GM23338 (cell line): ENCODE data around the gene SMG9. TPM values are rescaled to one million over a fixed set of nuclear protein-coding genes. Genes with fewer than 3 reads are reported as not detected.
A peak's percentile ranks its signal among the peaks of the same experiment; 100 is the strongest.

Source experiments
- ATAC-seq: fragments of 200-7000 bp; cut with Tn5 transposase; 3 replicates; pipeline ENCODE4 v1.9.1; 2020
- DNase-seq: peaks from one replicate; pipeline ENCODE4 v3.0.0-alpha.2; 2015; ENCODE audit warnings: low spot score
- H2AFZ ChIP-seq: fragments of 200-600 bp; sonication (generic); 2 replicates; pipeline ENCODE4 v1.8.0; 2016; ENCODE audit warnings: antibody characterized with exemption, mild to moderate bottlenecking, moderate library complexity
- H3F3A ChIP-seq: fragments of 200-600 bp; sonication (generic); replicated peaks from 2 replicates; pipeline ENCODE4 v1.8.0; 2017; ENCODE audit warnings: antibody characterized with exemption, mixed run types, low read depth
- H3K27ac ChIP-seq: fragments of 200-600 bp; sonication (generic); 2 replicates; pipeline ENCODE4 v1.6.1; 2016; ENCODE audit warnings: low read depth
- H3K27me3 ChIP-seq: fragments of 200-600 bp; sonication (generic); 2 replicates; pipeline ENCODE4 v1.8.0; 2016; ENCODE audit warnings: mild to moderate bottlenecking, mixed run types, moderate library complexity; ENCODE audit not compliant: insufficient read depth
- H3K36me3 ChIP-seq: fragments of 200-600 bp; sonication (generic); 2 replicates; pipeline ENCODE4 v1.8.0; 2016; ENCODE audit warnings: mild to moderate bottlenecking; ENCODE audit not compliant: insufficient read depth
- H3K4me1 ChIP-seq: fragments of 200-600 bp; sonication (generic); 2 replicates; pipeline ENCODE4 v1.8.0; 2016; ENCODE audit warnings: mild to moderate bottlenecking, moderate library complexity; ENCODE audit not compliant: insufficient read depth
- H3K4me2 ChIP-seq: fragments of 200-600 bp; sonication (generic); 2 replicates; pipeline ENCODE4 v1.7.1; 2017; ENCODE audit warnings: mixed run types
- H3K4me3 ChIP-seq: fragments of 200-600 bp; sonication (generic); 2 replicates; pipeline ENCODE4 v1.6.1; 2016; ENCODE audit warnings: mixed run types
- H3K79me2 ChIP-seq: fragments of 200-600 bp; sonication (generic); replicated peaks from 2 replicates; pipeline ENCODE4 v1.8.0; 2017; ENCODE audit warnings: mild to moderate bottlenecking; ENCODE audit not compliant: insufficient read depth
- H3K9me2 ChIP-seq: fragments of 200-600 bp; sonication (generic); 2 replicates; pipeline ENCODE4 v1.8.0; 2017; ENCODE audit not compliant: insufficient read depth
- H4K20me1 ChIP-seq: fragments of 200-600 bp; sonication (generic); replicated peaks from 2 replicates; pipeline ENCODE4 v1.8.0; 2017; ENCODE audit warnings: mild to moderate bottlenecking; ENCODE audit not compliant: insufficient read depth
- H3K27ac Mint-ChIP-seq: 2 replicates; pipeline ENCODE4 v1.8.0; 2020; ENCODE audit warnings: inconsistent platforms, mild to moderate bottlenecking, moderate library complexity, mixed read lengths
- H3K27me3 Mint-ChIP-seq: 3 replicates; pipeline ENCODE4 v1.8.0; 2022; ENCODE audit warnings: low read depth, mild to moderate bottlenecking, moderate library complexity, mixed read lengths, inconsistent platforms; ENCODE audit not compliant: insufficient read depth, poor library complexity
- H3K36me3 Mint-ChIP-seq: 3 replicates; pipeline ENCODE4 v1.8.0; 2021; ENCODE audit warnings: low read depth, mild to moderate bottlenecking, inconsistent platforms, moderate library complexity, mixed read lengths
- H3K4me1 Mint-ChIP-seq: 3 replicates; pipeline ENCODE4 v1.8.0; 2020; ENCODE audit warnings: mild to moderate bottlenecking, inconsistent platforms, mixed read lengths
- H3K4me3 Mint-ChIP-seq: 3 replicates; pipeline ENCODE4 v1.8.0; 2021; ENCODE audit warnings: moderate library complexity, mild to moderate bottlenecking, inconsistent platforms, mixed read lengths
- H3K9me3 Mint-ChIP-seq: 3 replicates; pipeline ENCODE4 v1.8.0; 2020; ENCODE audit warnings: moderate library complexity, mild to moderate bottlenecking, inconsistent platforms, mixed read lengths
- CREB1 ChIP-seq: fragments of 250-450 bp; sonication (Bioruptor Pico); IDR thresholded peaks from 2 replicates; pipeline ENCODE4 v1.5.0; 2020; ENCODE audit warnings: low read depth, mild to moderate bottlenecking, moderate library complexity
- CTCF ChIP-seq, 2 experiments: fragments of 200-600 bp in 1 of 2; sonication (generic) in 1 of 2; conservative IDR thresholded peaks; 2 replicates each; pipeline versions ENCODE4 v1.5.1 to v1.6.1; 2016 to 2017; ENCODE audit warnings: antibody characterized with exemption in 2 of 2, low read depth in 2 of 2, mild to moderate bottlenecking in 2 of 2, moderate library complexity in 1 of 2
- ETS1 ChIP-seq: IDR thresholded peaks from 2 replicates; pipeline ENCODE4 v1.6.1; 2016; ENCODE audit warnings: antibody characterized with exemption
- POLR2AphosphoS5 ChIP-seq: IDR thresholded peaks from 2 replicates; pipeline ENCODE4 v1.6.1; 2016; ENCODE audit warnings: antibody characterized with exemption, low read depth
- ZNF331 ChIP-seq: fragments of 250-450 bp; sonication (Bioruptor Pico); IDR thresholded peaks from 2 replicates; pipeline ENCODE4 v1.5.0; 2020; ENCODE audit warnings: low read depth, mild to moderate bottlenecking, moderate library complexity
- ZNF462 ChIP-seq: fragments of 250-450 bp; sonication (Bioruptor Pico); IDR thresholded peaks from 2 replicates; pipeline ENCODE4 v1.5.0; 2020; ENCODE audit warnings: mild to moderate bottlenecking, moderate library complexity
- polyA plus RNA-seq: library from polyadenylated mRNA; unstranded; fragments of >200 nt; fragmentation: Nextera tagmentation; extraction: Ambion mirVana; gene quantifications from 2 replicates; pipeline ENCODE4 v1.2.1, GENCODE V29; 2016
- total RNA-seq: library from RNA; depleted of rRNA; stranded (reverse); fragments of >200 nt; shearing (Covaris generic); gene quantifications from 2 replicates; pipeline ENCODE4 v1.2.3, GENCODE V29; 2014

The SMG9 gene
- total and polyA plus RNA-seq, 2 experiments from 2014 or later: 13.2 to 14.0 TPM

GRCh38 chr19:43789029-43789428 is 34.3 kb upstream of the SMG9 start (continued):
- TF ChIP-seq ETS1 (no peak), POLR2AphosphoS5 (no peak)

GRCh38 chr19:43786665-43787064 is 31.9 kb upstream of the SMG9 start:
- H3K27me3 Mint-ChIP-seq: peaks cover 8% of the 10 kb centered on the region

GRCh38 chr19:43784981-43785808 is 30.4 kb upstream of the SMG9 start:
- Histone ChIP-seq H3K4me1 (no peaks in the 10 kb centered on the region), H3K27me3 (0 out of 2 replicates have a peak, but pooled peaks cover 3% of the 10 kb centered on the region), H3F3A (no peaks in the 10 kb centered on the region), H3K9me2 (no peaks in the 10 kb centered on the region), H3K4me2 (no peak overlapping the region), H3K4me3 (no peak overlapping the region), H3K36me3 (no peaks in the 10 kb centered on the region), H3K79me2 (no peaks in the 10 kb centered on the region), H3K27ac (no peak overlapping the region), H2AFZ (no peak overlapping the region; the same call in 1 of the 2 replicates), H4K20me1 (0 out of 2 replicates have a peak, but pooled peaks cover 4% of the 10 kb centered on the region)
- Mint-ChIP-seq H3K36me3 (no peaks in the 10 kb centered on the region), H3K9me3 (no peaks in the 10 kb centered on the region; the same call in 2 of the 3 replicates), H3K27ac (peak overlapping the region; percentile 58; the same call in 1 of the 2 replicates), H3K27me3 (peaks cover 8% of the 10 kb centered on the region), H3K4me3 (no peak overlapping the region), H3K4me1 (peaks cover 9% of the 10 kb centered on the region)
- ATAC-seq (peak; percentile 93), DNase-seq (peak; percentile 92)
- TF ChIP-seq CTCF (conservative IDR thresholded peaks at IDR 0.05; ENCODE audit: low read depth in 2 of 2): peak; percentile 84 to 98
- no peak for TF ChIP-seq ZNF331 (CRISPR knock-in tag)
- no peak for TF ChIP-seq ZNF462 (CRISPR knock-in tag)
- no peak for TF ChIP-seq CREB1 (CRISPR knock-in tag)
- no peak for TF ChIP-seq ETS1

More at GRCh38 chr19:43786665-43787064, 31.9 kb upstream of the SMG9 start:
- no peak overlapping the region for H3K4me3 ChIP-seq
- 0 out of 2 replicates have a peak, but pooled peaks cover 4% of the 10 kb centered on the region for H4K20me1 ChIP-seq
- Mint-ChIP-seq H3K4me1 (peaks cover 6% of the 10 kb centered on the region), H3K36me3 (no peaks in the 10 kb centered on the region), H3K9me3 (no peaks in the 10 kb centered on the region; the same call in 2 of the 3 replicates), H3K27ac (no peak overlapping the region), H3K4me3 (no peak overlapping the region)
- no peak for DNase-seq
- TF ChIP-seq CREB1 (CRISPR knock-in tag): no peak
- H2AFZ ChIP-seq: no peak overlapping the region
- no peaks in the 10 kb centered on the region for H3K4me1 ChIP-seq
- H3F3A ChIP-seq: no peaks in the 10 kb centered on the region
- 0 out of 2 replicates have a peak, but pooled peaks cover 3% of the 10 kb centered on the region for H3K27me3 ChIP-seq
- H3K4me2 ChIP-seq: no peak overlapping the region
- no peaks in the 10 kb centered on the region for H3K79me2 ChIP-seq
- no peaks in the 10 kb centered on the region for H3K9me2 ChIP-seq
- no peak overlapping the region for H3K27ac ChIP-seq
- ATAC-seq: no peak
- no peaks in the 10 kb centered on the region for H3K36me3 ChIP-seq
